Endothelial cell of coronary artery (primary cell): Measurements from ENCODE around the gene DUS1L. TPM values are rescaled to one million over a fixed set of nuclear protein-coding genes. Genes with fewer than 3 reads are reported as not detected.

ENCODE experiments used
- total RNA-seq: library from RNA; depleted of rRNA; stranded (reverse); fragments of >200 nt; gene quantifications from 2 replicates; pipeline ENCODE4 v1.2.3, GENCODE V29; 2014

The DUS1L gene
- total RNA-seq: 58.5 and 69.6 TPM in 2 replicates

DNA sequence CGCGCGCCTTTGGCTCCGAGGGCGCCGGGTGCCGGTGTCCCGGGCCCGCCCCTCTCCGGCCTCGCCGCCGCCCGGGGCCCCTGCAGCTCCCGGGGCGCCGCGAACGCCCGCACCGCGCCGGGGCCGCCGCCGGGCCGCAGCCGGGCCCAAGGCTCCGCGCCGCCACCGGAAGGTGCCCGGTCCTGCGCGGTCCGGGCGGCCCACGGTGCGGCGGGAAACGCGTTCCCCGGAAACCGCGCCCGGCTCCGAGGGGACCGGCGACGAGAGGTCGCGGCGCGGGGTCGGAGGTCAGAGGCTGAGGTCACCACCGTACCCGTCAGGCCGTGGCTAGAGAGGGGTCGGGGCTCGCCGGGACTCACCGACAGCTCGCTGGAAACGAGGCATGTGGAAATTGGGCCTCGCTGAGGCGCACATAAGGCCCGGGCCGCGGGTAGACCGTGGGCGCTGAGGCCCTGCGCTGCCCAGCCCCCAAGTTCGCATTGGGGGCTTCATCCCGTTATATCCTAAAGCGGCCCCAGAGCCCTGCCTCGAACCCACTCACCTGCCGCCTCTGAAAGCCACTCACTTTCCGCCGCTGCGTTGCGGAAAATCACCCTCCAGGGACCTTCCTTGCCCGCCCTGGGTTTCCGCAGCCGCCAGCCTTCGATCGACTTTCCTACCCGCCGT, at the start of gene DUS1L:
Gene DUS1L (minus strand): TSS at position 167 of the 666 bp plus-strand sequence. CDS start 745 bp downstream, outside the sequence.

DNA sequence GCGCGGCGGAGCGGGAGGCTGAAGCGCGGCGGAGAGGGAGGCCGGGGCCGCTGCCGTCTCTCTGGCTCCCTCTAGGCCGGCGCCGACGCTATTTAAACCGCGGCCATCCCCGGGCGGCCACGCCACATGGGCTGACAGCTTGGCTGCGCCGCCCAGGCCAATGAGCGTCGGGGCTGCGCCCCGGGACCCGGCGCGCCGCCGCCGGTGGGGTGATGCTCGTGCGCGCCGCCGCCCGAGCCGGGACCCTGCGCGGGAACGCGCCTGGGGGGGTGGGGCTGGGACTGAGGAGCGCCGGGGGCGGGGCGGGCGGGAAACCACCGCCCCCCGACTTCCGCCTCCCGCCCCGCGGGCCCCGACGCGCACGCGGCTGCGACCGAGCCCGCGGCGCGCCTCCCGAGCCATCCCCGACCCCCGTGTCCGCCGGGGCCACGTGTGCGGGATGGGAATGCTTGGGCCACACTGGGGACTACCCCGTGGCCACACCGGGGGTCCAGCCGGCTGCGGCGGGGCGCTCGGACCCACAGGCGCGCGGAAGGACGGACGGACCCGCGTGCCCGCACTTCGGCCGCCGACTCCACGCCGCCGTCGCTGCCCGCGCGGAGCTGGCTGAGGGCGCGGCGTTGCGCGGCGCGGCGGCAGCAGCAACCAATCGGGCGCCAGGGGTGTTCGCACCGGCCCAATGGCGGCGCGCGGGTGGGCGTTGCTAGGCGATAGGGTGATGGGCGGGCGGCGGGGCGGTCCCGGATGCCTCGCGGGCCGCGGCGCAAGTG, 32.8 kb upstream of the DUS1L start, which contains the start of gene FASN:
Gene FASN (minus strand): TSS at position 68 of the 770 bp plus-strand sequence. CDS start 1,791 bp downstream, outside the sequence.

DNA sequence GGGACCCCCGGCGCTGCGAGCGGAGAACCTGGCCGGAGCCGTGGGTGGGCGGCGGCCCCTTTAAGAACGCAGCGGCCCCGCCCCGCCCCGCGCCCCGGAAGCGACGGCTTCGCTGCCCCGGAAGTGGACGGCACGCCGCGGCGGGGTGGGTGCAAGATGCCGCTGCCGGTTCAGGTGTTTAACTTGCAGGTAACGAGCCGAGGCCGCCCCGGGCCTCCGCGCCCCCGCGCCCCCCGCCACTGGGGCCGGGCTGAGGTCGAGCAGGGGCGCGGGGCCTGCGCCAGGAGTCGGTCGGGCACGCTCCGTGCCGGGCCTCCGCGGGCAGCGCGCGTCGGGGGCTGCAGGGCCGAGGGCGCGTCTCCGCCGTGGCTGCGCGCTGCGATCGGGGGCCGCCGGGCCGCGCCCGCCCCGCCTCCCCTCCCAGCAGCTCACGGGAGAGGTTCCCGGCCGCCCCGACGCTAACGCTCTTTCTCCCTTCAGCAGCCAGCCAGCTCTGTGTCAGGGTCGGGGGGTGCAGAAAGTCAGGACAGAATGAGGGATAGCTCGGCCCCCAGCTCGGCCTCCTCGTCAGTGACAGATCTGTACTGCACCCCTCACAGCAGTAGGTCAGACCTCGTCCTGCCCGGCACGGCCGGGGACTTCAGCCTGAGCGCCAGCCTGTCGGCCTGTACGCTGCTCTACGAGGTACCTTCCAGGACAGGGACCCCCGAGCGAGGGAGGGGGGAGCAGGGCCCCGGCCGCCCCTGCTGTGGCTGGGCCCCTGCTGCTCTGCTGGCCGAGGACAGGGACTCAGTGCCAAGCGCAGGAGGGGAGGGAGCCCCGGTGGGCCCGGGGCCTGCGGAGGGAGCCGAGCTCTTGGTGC, 13.6 kb downstream of the DUS1L start, which contains the start of the genes GPS1 and RFNG:
Gene GPS1 (plus strand): TSS at position 123 of the 862 bp plus-strand sequence. CDS start 34 bp downstream, at position 157.
Gene RFNG (minus strand): TSS at position 36 of the 862 bp plus-strand sequence. CDS start 45 bp downstream, outside the sequence.

DNA sequence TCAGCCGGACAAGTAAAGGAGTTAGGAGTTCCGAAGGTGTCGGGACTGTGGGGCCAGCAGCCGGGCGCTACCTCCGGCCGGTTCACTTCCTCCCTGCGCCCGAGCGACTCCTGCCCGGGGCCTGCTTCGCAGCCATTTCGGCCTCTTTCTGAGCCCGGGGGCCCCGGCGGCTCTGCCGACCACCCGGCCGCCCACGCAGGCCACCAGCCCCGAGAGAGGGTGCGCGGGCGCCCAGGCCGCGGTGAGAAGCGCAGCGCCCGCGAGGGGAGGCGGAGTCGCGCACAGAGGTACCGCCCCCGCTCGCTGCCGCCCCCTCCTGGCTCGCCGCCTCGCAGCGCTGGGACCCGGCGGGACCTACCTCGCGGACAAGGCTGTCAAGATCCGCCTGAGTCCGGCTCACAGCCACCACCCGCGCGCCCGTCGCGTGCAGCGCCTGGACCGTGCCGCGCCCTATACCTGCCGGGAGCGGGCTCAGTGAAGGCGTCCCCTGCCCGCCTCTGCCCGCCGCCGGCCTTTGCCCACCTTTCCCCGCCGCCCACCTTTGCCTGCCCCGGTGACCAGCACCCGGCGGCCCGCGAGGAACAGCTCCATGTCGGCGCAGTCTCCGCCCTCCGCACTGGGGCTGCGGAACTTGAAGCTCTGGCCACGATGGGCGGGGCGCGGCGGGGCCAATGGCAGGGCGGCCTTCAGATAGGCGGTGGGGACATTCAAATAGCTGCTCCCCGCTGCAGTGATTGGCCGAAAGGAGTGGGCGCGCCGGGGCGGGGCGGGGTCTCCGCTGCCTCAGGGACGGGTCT, 28.3 kb downstream of the DUS1L start, which contains the start of gene DCXR:
Gene DCXR (minus strand): TSS at position 606 of the 797 bp plus-strand sequence. CDS start 15 bp downstream, at position 591.

DNA sequence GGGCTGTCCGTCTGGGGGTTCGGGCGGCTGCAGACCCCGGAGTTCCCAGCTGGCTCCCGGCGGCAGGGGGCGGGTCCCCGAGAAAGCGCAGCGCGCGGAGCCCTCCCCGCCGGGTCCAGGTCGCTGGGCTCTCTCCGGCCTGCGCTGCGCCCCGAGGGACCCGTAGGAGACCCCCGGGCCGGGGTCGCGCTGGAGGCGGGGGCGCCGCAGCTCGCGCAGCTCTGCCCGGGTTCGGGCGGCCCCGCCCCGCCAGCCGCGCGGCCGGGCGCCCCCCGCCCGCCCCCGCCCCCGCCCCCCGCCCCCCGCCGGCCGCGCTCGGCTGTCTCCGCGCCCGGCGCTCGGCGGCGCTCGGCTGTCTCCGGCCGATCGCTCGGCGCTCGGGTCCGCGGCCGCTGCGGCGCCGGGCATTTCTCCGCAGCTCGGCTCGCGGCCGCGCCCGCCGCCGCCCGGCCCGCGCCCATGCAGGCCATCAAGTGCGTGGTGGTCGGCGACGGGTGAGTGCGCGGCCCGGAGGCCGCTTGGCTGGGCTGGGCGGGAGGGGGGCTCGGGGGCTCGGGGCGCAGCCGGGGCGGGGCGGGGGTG, 34.2 kb downstream of the DUS1L start, which contains the start of gene RAC3:
Gene RAC3 (plus strand): TSS at position 376 of the 582 bp plus-strand sequence. CDS start 84 bp downstream, at position 460.

DNA sequence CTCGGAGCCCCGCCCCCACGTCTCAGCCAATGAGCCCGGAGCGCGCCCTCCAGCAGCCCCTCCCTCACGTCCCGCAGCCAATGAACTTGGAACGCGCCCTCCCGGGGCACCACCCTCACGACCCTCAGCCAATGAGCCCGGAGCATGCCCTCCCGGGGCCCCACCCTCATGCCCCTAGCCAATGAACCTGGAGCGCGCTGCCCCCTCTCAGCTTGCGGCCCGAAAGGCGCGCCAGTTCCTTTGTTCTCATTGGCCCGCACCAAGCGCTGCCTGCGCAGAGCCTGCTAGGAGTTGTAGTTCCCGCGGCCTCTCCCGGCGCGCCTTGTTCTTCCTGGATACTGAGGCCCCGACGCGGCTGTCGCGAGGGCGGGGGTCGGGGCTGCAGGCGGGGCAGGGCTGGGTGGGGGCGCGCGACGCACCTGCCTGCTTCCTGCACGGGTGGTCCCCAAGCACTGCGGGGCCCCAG, 42.6 kb downstream of the DUS1L start, which contains the start of gene LRRC45:
Gene LRRC45 (plus strand): TSS at position 325 of the 466 bp plus-strand sequence. CDS start 339 bp downstream, outside the sequence.

DNA sequence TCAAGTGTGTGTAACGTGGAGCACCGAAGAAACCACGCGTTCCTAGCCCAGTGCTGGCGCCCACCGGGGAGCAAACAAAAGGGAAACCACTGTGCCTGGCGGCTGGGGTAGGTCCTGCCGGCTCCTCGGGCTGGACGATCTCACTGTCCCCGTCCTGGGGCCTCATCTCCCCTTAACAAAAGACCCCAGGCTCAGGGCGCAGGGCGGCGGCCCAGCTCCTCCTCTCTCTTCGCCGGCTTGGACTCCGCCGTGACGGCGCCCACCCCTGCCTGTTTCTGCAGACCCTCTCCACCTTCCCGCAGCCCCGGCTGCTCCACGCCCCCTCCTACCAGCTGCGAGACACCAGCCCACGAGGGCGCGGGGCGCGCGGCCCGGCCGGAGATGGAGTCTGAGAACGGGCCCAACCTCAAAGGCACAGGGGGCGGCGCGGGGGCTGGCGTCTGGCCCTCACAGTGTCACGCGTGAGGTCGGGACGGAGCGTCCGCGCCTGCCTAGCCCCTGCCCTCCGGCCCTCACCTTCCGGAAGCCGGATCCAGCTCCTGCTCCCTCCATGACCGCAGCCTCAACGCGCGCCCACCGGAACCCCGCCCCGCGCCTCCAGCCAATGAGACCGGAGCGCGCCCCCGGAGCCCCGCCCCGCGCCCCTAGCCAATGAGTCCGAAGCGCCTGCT, 43.2 kb downstream of the DUS1L start, which contains the start of gene CENPX:
Gene CENPX (minus strand): TSS at position 569 of the 671 bp plus-strand sequence. CDS start 17 bp downstream, at position 552.

Other genes with a start within 250 kb of the DUS1L start
- 114 and 175 TPM in 2 replicates for gene MCRIP1, start 232.5 kb downstream of the DUS1L start, total RNA-seq
- not detected in 2 replicates for gene PPP1R27, start 230.8 kb downstream of the DUS1L start, total RNA-seq
- gene P4HB, start 205.3 kb downstream of the DUS1L start, total RNA-seq: 710 and 947 TPM in 2 replicates
- gene ARHGDIA, start 194.5 kb downstream of the DUS1L start, total RNA-seq: 103 and 167 TPM in 2 replicates
- 171 and 230 TPM in 2 replicates for gene ALYREF, start 174.2 kb downstream of the DUS1L start, total RNA-seq
- 187 and 197 TPM in 2 replicates for gene ANAPC11, start 174.1 kb downstream of the DUS1L start, total RNA-seq
- gene NPB, start 163.6 kb downstream of the DUS1L start, total RNA-seq: 0.27 and 0.28 TPM in 2 replicates
- gene PCYT2, start 154.4 kb downstream of the DUS1L start, total RNA-seq: 19.9 and 25.6 TPM in 2 replicates
- 15.0 and 18.5 TPM in 2 replicates for gene SIRT7, start 147.6 kb downstream of the DUS1L start, total RNA-seq
- gene MAFG, start 138.1 kb downstream of the DUS1L start, total RNA-seq: 14.0 and 18.6 TPM in 2 replicates
- gene PYCR1, start 128.5 kb downstream of the DUS1L start, total RNA-seq: 89.6 and 118 TPM in 2 replicates
- gene MYADML2, start 118.6 kb downstream of the DUS1L start, total RNA-seq: not detected in 2 replicates
- gene NOTUM, start 104.6 kb downstream of the DUS1L start, total RNA-seq: under 0.01 TPM in 1 of 2 replicates, not detected in the other
- gene ASPSCR1, start 88.2 kb downstream of the DUS1L start, total RNA-seq: 21.8 and 22.2 TPM in 2 replicates
- gene CENPX, start 42.9 kb downstream of the DUS1L start, total RNA-seq: 22.3 and 48.6 TPM in 2 replicates
- 15.3 and 21.4 TPM in 2 replicates for gene LRRC45, start 42.5 kb downstream of the DUS1L start, total RNA-seq
- 21.1 and 32.0 TPM in 2 replicates for gene RAC3, start 34.1 kb downstream of the DUS1L start, total RNA-seq
- gene DCXR, start 28.1 kb downstream of the DUS1L start, total RNA-seq: 29.9 and 42.8 TPM in 2 replicates
- gene RFNG, start 14.0 kb downstream of the DUS1L start, total RNA-seq: 18.1 and 28.5 TPM in 2 replicates
- gene GPS1, start 13.9 kb downstream of the DUS1L start, total RNA-seq: 105 and 107 TPM in 2 replicates
- gene FASN, start 32.4 kb upstream of the DUS1L start, total RNA-seq: 49.5 and 52.8 TPM in 2 replicates
- 8.0 and 16.7 TPM in 2 replicates for gene CCDC57, start 147.0 kb upstream of the DUS1L start, total RNA-seq
- 97.3 and 281 TPM in 2 replicates for gene SLC16A3, start 163.2 kb upstream of the DUS1L start, total RNA-seq
- 52.3 and 66.3 TPM in 2 replicates for gene CSNK1D, start 207.9 kb upstream of the DUS1L start, total RNA-seq